Measurements from ENCODE around the gene MON1B.

DNA sequence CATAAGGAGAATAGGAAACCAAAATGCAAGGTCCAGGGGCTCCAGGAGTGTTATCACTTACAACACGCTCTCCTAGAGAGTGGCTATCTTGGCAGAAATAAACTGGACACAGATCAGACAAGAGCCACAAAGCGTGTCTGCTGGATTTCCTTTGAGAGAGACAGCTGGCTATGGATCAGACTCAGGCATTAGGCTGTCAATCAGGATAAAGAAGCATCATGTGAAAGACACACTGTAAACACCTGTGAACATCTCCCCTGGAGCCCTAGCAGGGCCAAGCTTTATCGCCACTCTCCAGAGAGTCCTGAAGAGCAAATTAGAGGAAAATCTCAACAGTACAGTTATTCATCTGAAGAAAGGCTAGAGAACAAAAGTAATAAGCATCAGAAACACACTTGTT, 34.2 kb downstream of the MON1B start:
- TF ChIP-seq, protein P1, sequence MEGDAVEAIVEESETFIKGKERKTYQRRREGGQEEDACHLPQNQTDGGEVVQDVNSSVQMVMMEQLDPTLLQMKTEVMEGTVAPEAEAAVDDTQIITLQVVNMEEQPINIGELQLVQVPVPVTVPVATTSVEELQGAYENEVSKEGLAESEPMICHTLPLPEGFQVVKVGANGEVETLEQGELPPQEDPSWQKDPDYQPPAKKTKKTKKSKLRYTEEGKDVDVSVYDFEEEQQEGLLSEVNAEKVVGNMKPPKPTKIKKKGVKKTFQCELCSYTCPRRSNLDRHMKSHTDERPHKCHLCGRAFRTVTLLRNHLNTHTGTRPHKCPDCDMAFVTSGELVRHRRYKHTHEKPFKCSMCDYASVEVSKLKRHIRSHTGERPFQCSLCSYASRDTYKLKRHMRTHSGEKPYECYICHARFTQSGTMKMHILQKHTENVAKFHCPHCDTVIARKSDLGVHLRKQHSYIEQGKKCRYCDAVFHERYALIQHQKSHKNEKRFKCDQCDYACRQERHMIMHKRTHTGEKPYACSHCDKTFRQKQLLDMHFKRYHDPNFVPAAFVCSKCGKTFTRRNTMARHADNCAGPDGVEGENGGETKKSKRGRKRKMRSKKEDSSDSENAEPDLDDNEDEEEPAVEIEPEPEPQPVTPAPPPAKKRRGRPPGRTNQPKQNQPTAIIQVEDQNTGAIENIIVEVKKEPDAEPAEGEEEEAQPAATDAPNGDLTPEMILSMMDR (IDR thresholded peaks at IDR 0.05; ENCODE audit: insufficient read depth, low read length) = no peak
- TF ChIP-seq, protein P2, sequence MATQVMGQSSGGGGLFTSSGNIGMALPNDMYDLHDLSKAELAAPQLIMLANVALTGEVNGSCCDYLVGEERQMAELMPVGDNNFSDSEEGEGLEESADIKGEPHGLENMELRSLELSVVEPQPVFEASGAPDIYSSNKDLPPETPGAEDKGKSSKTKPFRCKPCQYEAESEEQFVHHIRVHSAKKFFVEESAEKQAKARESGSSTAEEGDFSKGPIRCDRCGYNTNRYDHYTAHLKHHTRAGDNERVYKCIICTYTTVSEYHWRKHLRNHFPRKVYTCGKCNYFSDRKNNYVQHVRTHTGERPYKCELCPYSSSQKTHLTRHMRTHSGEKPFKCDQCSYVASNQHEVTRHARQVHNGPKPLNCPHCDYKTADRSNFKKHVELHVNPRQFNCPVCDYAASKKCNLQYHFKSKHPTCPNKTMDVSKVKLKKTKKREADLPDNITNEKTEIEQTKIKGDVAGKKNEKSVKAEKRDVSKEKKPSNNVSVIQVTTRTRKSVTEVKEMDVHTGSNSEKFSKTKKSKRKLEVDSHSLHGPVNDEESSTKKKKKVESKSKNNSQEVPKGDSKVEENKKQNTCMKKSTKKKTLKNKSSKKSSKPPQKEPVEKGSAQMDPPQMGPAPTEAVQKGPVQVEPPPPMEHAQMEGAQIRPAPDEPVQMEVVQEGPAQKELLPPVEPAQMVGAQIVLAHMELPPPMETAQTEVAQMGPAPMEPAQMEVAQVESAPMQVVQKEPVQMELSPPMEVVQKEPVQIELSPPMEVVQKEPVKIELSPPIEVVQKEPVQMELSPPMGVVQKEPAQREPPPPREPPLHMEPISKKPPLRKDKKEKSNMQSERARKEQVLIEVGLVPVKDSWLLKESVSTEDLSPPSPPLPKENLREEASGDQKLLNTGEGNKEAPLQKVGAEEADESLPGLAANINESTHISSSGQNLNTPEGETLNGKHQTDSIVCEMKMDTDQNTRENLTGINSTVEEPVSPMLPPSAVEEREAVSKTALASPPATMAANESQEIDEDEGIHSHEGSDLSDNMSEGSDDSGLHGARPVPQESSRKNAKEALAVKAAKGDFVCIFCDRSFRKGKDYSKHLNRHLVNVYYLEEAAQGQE (IDR thresholded peaks at IDR 0.05; ENCODE audit: insufficient replicate concordance, low read depth) = no peak
- no peak for TF ChIP-seq GABPA (IDR thresholded peaks at IDR 0.05; ENCODE audit: low read depth)

Data from HL-60 (cell line).